ENCODE data around the gene KRTAP10-2.

KRTAP10-2 gene

DNA sequence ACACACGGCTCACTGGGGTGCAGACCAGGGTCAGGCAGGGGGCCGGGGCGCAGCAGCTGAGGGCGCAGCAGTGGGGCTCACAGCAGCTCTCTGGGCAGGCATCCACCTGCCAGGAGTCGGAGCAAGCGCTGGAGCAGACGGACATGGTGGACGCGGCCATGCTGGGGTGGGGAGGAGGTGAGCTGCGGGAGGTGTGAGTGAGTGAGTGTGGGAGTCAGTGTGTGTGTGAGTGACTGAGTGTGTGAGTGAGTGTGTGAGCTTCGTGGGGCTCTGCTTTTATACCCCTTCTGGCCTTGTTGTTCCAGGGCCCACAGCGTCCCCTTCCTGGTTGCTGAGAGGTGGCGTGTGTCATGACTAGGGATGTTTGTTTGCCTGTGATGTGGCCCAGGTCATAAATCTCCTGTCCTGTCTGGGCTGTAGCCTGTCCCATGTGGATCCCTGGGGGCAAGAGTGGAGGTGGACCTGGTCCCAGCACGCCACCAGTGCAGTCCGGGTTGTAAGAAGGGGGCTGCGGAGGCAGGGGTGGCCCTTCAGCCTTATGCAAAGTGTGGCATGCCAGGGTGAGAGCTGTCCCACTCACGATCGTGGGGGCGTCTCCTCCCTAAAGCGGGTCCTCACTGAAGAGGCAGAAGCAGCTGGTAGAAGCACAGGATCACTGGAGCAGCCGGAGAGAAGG lies 11.2 kb downstream of the KRTAP10-2 start, which contains the start of gene KRTAP10-1:
KRTAP10-1 (minus strand) TSS at position 205 of the 676 bp plus-strand sequence; CDS start at position 160, 45 bp downstream.
- DNase-seq (ENCODE audit: low spot score): no peak

DNA sequence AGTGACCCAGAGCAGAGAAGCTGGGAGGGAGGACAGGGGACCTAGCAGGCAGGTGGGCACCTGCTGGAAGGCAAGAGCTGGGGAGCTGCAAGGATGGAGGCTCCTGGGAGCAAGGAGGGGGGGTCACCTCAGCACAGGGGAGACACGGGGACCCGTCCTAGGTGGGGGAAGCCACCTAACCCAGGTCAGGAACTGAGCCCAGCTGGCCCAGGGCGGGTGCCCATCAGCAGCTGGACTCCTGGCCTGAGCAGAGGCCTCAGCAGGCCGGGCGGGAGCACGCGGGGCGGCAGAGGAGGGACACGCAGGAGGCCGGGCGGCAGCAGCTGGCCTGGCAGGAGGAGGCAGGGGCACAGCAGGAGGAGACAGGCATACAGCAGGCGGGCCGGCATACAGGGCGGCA lies 12.3 kb downstream of the KRTAP10-2 start:
- no peak for DNase-seq (ENCODE audit: low spot score)

DNA sequence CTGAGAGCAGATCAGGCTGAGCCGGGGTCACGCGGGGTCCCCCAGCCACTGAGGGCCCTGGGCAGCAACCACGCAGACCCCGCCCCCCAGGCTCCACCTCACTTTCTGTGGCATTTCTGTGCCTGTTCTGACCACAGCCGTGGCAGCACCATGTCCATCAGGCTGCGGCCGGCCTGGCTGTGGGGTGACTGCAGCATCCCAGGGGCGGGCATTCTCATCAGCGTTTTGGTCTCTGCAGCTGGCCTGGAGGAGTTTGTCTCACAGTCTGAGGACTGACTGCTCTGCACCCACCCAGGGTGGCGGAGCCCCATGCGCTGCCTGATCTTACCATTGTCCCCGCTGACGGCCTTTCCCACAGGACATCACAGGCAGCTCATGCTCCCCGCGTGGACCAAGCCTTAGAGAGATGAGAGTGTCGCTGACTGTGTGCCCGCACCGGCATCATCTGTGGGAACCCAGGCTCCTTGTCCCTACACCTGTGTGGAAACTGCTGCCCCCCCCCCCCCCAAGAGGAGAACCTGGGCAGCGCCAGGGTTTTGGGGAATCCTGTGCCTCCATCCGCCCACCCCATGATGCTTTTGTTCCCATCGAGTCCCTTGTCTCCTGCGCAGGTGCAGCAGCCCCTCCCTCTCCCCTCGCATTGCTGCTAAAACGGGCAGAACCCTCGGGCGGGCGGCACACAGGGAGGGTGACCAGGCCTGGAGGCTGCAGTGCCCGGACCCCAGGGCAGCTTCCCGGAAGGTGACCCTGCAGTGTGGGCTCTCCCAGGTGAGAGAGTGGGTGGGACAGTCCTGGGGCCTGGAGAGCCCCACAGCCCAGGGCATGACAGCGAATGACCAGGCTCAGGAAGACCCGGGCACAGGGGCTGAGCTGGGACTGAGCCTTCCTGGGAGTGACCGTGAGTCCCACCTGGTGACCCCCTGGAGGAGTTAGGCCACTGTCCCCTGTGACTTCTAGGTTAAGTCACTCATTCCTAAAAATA lies 13.1 kb downstream of the KRTAP10-2 start:
- no peak for DNase-seq (ENCODE audit: low spot score)

DNA sequence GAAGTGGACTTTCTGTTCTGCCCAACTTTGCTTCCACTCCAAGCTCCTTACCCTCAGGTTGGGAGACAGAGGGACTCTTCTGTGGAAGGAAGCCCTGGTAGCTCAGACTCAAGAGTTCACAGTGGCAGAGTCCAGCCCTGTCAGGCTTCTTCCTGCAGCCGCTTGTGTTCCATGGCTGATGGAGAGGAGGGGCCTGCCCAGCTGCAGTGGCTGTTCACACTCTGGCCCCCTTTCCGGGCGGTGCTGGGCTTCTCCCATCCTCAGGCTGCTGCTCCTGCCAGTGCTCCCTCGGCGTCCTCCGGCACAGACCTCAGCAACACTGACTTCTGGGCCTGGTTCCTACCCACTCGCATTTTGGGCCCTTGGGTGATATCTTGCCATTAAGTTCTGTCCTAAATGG lies 15.3 kb downstream of the KRTAP10-2 start:
- DNase-seq (ENCODE audit: low spot score): no peak

GRCh38 chr21:44534688-44535087 lies 16.6 kb downstream of the KRTAP10-2 start:
- DNase-seq (ENCODE audit: low spot score): no peak

DNA sequence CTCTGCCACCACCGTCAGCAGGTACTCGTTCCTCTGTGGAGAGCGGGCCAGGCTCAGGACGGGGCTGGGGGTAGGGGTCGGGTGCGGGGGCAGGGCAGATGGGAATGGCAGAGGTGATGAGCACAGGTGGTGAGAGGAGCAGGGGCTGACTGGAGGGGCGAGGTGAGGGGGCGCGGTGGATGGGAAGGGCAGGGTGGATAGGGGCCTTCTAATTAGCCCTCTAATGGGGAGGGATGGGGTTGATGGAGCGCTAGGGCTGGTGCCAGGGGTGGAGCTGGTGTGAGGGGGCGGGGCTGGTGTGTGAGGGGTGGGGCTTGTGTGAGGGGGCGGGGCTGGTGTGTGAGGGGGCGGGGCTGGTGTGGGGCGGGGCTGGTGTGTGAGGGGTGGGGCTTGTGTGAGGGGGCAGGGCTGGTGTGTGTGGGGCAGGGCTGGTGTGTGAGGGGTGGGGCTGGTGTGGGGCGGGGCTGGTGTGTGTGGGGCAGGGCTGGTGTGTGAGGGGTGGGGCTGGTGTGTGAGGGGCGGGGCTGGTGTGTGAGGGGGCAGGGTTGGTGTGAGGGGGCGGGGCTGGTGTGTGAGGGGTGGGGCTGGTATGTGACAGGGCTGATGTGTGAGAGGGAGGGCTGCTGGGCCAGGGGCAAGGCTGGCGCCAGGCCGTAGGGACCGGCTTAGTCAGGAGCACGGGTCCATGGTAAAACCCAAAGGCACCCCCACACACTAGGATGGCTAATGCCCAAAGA lies 17.2 kb downstream of the KRTAP10-2 start:
- DNase-seq (ENCODE audit: low spot score): no peak

DNA sequence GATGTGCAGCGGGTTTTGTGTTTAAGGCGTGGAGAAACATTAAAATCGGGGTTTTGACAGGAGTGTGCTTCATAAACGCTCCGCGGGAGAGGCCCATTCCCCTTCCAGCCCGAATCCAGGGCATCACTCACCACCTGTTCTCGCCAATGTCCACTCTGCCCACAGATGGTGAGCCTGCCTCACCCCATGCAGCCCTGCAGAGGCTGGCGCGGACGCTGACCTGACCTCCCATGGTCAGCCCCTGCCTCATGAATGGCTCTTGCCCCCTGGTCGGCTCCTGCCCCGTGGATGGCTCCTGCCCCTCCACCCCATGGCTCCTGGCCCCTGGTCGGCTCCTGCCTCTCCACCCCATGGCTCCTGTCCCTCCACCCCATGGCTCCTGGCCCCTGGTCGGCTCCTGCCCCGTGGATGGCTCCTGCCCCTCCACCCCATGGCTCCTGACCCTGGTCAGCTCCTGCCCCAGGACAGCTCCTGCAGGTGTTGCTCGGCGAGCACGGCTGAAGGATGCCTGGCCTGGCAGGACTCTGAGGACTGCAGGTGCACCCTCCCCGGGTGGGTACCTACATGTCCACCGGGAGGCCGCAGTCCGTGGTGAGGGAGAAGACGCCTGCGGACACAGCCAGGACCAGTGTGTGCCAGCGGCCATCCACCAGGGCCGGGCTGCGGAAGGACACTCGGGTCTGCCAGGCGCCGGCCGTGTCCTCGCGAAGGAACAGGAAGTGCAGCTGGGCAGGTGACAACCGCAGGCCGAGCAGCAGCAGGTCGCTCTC lies 18.0 kb downstream of the KRTAP10-2 start:
- DNase-seq (ENCODE audit: low spot score): no peak

DNA sequence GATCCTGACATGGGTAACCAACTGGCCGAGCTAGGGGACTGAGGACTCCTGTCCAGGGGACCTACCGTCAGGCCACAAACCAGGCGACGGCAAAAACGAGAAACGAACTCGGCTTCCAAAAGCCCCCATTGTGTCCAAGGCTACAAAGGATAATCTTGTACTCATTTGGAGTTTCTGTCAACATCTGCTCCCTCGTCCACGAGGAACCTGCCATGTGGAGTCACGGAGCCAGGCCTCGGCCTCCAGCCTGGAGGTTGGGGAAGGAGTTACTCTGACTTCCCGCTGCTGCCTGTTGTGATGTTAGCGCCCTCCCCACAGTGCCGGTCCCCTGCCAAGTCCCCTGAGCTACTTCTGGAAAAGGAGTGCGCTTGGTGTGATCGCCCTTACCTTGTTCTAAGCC lies 18.6 kb downstream of the KRTAP10-2 start:
- DNase-seq (ENCODE audit: low spot score): no peak

- no peak for DNase-seq (ENCODE audit: low spot score)
Measured at GRCh38 chr21:44531606-44532564, 19.4 kb downstream of the KRTAP10-2 start.

GRCh38 chr21:44530903-44531605 lies 20.3 kb downstream of the KRTAP10-2 start:
- no peak for DNase-seq (ENCODE audit: low spot score)

GRCh38 chr21:44530221-44530902 lies 20.9 kb downstream of the KRTAP10-2 start:
- DNase-seq (ENCODE audit: low spot score): no peak

DNA sequence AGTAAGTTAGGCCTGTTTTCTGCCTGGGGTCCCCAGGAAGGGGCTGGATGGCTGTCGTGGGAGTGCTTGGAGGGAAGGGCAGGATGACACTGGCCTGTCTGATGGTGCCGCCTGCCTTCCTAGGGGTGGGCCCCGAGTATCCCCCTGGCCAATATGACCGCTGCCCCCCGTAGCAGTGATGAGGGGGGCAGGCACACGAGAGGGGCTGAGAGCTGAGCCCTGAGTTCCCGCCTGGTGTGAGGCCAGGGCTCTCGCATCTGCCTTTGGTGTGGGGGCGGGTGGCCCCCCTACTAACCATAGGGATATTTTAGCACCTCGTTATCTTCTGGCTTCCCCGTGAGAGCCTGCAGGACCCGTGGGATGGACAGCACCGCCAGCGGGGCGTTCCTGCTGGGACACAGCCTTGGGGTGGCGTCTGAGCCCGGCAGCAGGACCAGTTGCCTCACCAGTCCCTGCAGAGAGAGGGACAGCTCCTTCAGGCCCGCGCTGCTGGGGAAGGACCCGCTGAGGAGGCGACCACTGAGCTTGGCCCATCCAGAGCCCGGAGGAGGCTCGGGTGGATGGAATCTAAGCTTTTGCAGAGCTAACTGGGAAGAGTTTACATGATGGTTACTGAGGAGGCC lies 21.7 kb downstream of the KRTAP10-2 start:
- no peak for DNase-seq (ENCODE audit: low spot score)

DNA sequence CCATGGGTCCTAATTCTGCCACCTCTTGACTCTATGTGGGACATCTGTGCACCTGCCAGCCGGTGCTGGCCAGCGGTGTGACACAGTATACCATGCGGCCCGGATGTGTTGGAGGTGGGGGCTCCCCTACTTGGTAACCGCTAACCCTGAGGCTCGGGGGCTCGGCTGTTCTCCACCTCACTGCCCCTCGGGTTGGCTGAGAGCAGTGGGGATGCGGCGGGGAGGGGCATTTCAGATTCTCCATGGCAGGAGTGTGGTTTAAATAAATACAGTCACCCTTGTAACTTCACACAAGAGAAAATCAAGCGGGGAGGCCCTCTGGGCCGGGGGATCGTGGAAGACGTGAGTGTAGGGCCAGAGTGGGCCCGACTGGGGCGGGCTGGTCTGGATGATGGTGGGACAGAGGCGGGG lies 22.3 kb downstream of the KRTAP10-2 start:
- DNase-seq (ENCODE audit: low spot score): no peak

- DNase-seq (ENCODE audit: low spot score): no peak
Measured at GRCh38 chr21:44528634-44528995, 22.7 kb downstream of the KRTAP10-2 start.

- DNase-seq (ENCODE audit: low spot score): no peak
Measured at GRCh38 chr21:44527983-44528633, 23.2 kb downstream of the KRTAP10-2 start.

GRCh38 chr21:44527156-44527982 lies 23.9 kb downstream of the KRTAP10-2 start:
- DNase-seq (ENCODE audit: low spot score): no peak
